WI38 (cell line): Measurements from ENCODE around the gene SRGAP2.
"Not testable (repeated sequence)": the region's sequence is repeated elsewhere in the genome, so short reads cannot be mapped to it uniquely, and the experiment has no call there.

Experiments used
- H3K4me3 ChIP-seq: 2 replicates; pipeline ENCODE4 v1.5.1; 2011; ENCODE audit warnings: low read depth, mild to moderate bottlenecking, control low read depth, low read length

Gene SRGAP2

GRCh38 chr1:206246129-206246886, 43.0 kb downstream of the SRGAP2 start:
- H3K4me3 ChIP-seq: not testable (repeated sequence)

- H3K4me3 ChIP-seq: not testable (repeated sequence)
Observed at GRCh38 chr1:206250953-206251681, 47.8 kb downstream of the SRGAP2 start.

- H3K4me3 ChIP-seq: not testable (repeated sequence)
Observed at GRCh38 chr1:206252680-206253335, 49.5 kb downstream of the SRGAP2 start.
